GM21619 (cell line): ENCODE measurements around the gene STRA6.

ENCODE experiments used
- ATAC-seq: cut with Tn5 transposase; IDR thresholded peaks from one replicate; pipeline ENCODE4 v1.9.1; 2021; ENCODE audit not compliant: unreplicated experiment

Gene STRA6

GRCh38 chr15:74133694-74134386, 68.7 kb downstream of the STRA6 start:
- no peak for ATAC-seq

GRCh38 chr15:74132681-74133651, 69.6 kb downstream of the STRA6 start:
- no peak for ATAC-seq

GRCh38 chr15:74131628-74132413, 70.8 kb downstream of the STRA6 start:
- no peak for ATAC-seq

- no peak for ATAC-seq
Measured at GRCh38 chr15:74130849-74131627, 71.5 kb downstream of the STRA6 start.

- ATAC-seq, result no peak
Measured at GRCh38 chr15:74130155-74130848, 72.3 kb downstream of the STRA6 start, which contains the start of gene ISLR2. TSS of gene ISLR2 (plus strand) at chr15:74130586. CDS start at chr15:74132755, 2,169 bp downstream.

GRCh38 chr15:74129586-74130154, 72.9 kb downstream of the STRA6 start:
- no peak for ATAC-seq
